Activated CD4-positive, alpha-beta T cell treated with anti-CD3 and anti-CD28 coated beads, Interleukin-2, amount 50 U/mL, for 16 hours (primary cell): ENCODE measurements around the gene SLAMF6.
"Not testable (repeated sequence)": the region's sequence is repeated elsewhere in the genome, so short reads cannot be mapped to it uniquely, and the experiment has no call there.

ENCODE experiments used
- DNase-seq: peaks from one replicate; pipeline ENCODE4 v3.0.0-alpha.2; 2020

SLAMF6 gene

DNA sequence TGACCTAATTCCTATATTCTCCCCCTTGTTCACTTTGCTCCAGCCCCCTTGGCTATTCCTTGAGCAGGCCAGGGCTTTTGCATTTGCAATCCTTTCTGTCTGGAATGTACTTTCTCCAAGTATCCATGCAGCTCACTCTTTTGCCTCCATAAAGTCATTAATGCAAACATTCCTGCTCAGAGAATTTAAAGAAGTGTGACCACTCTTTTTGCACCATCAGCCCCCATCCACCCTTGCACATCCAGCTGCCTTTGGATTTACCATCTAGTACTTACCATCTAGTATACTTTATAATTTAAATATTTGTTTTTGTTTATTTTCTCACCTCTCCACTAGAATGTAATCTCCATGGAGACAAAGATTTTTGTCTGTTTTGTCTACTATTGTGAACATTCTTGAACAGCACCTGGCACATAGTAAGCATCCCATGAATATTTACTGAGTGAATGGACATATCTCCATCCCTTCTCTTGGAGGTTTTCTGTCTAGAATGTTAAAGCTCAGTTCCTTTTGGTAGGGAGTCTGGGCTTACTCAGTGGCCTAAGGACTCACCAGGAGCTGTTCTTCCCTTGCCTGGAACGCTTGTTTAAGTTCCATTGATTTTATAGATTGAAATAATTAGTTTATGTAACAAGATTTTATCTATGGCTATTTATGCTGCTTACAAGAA, 22.6 kb downstream of the SLAMF6 start:
- no peak for DNase-seq

GRCh38 chr1:160499631-160500030, 23.4 kb downstream of the SLAMF6 start:
- DNase-seq, result no peak

DNA sequence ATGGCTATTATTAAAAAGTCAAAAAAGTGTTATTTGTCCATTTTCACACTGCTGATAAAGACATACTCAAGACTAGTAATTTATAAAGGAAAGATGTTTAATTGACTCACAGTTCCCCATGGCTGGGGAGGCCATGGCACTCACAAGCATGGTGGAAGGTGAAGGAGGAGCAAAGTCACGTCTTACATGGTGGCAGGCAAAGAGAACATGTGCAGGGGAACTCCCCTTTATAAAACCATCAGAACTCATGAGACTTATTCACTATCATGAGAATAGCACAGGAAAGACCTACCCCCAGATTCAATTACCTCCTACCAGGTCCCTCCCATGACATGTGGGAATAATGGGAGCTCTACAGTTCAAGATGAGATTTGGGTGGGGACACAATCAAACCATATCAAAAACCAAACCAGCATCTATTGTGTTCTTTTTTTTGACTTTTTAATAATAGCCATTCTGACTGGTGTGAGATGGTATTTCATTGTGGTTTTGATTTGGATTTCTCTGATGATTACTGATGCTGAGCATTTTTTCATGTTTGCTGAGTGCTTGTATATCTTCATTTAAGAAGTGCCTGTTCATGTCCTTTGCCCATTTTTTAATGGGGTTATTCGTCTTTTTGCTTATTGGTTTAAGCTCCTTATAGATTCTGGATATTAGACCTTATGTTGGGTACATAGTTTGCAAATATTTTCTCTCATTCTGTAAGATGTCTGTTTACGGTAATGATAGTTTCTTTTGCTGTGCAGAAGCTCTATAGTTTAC, 24.6 kb downstream of the SLAMF6 start:
- DNase-seq, result not testable (repeated sequence)

GRCh38 chr1:160496334-160496733, 26.7 kb downstream of the SLAMF6 start:
- DNase-seq, result no peak

GRCh38 chr1:160494620-160495019, 28.4 kb downstream of the SLAMF6 start:
- no peak for DNase-seq

DNA sequence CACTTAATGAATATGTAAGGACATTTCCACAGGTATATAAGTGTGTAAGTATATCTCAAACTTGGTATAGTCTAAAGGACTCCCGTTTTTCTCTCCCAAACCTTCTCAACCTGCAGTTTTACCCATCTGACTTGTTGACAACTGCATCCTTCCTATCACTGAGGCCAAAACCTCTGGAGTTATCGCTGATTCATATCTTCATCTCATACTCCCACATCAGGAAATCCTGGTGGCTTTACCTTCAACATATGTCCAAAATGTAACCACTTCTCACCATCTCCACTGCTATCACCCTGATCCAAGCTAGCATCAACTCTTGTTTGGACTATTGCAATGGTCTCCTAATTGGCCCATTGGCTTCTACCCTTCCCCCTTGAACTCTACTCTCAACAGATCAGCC, 30.4 kb downstream of the SLAMF6 start:
- DNase-seq, result no peak

DNA sequence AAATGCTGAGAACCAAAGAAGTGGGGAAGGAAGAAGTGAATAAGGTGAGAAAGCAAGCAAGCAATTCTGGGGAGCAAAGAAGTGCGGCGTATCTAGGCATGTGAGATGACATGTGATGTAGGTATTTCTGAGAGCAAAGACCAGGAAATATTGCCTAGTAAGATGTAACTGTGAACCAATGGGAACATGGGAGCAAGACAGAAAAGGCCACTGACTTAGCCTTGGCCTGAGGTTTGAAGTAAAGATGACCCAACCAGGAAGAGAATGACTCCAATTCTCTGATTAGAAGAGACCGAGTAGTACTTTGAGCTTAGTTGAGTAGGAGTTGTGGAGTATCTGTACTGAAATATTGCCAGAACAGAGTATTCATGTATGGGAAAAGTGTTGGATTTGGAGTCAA, 31.1 kb downstream of the SLAMF6 start:
- DNase-seq, result no peak

DNA sequence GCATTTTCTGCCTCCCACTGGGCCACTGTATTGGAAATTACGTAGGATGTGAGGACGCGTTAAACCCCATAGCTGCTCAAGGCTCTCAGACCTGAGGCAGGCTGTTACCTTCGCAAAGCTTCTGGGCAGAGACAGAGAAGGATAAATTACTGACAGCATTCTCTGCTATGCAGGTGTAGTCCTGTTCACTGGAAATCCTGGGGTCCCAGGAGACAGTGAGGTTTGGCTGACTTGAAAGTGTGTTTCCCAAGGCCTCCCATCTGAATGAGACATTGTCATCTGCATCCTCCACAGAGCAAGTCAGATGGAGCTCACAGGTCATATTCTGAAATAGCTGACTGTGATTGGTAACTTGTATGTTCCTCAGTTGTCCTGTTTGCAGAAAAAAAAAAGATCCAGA, 32.0 kb downstream of the SLAMF6 start:
- no peak for DNase-seq

DNA sequence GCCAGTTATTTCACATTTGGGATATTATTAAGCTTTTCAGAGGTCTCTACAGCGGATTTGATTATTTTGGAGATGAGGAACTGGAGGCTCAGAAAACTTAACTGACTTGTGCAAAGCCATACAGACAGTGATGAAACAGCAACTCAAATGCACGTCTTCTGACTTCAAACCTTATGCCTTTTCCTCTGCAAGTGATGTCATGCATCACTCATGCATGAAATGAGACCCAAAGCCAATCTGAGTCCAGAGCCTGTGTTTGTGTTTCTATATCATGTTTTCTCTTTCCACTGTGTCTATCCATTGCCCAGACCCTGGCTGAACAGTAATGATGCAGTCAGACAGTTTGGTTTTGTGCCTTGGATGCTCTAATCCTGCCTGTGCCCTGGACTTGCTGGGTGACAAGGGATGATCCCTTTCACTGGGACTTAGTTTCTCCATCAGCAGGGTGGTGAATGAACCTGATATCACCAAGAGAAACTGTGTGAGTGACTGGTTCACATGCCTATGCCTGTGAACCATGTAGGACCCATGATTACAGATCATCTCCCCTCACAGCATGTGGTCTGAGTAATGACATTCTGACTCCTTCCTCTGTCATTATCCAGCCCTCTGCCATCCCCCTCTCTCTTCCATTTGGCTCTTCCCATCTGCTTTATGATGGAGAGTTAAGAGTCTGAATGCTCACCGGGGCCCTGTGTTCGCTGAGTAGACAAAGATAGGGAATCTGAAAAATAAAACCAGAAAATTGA, 33.4 kb downstream of the SLAMF6 start:
- DNase-seq, result no peak

DNA sequence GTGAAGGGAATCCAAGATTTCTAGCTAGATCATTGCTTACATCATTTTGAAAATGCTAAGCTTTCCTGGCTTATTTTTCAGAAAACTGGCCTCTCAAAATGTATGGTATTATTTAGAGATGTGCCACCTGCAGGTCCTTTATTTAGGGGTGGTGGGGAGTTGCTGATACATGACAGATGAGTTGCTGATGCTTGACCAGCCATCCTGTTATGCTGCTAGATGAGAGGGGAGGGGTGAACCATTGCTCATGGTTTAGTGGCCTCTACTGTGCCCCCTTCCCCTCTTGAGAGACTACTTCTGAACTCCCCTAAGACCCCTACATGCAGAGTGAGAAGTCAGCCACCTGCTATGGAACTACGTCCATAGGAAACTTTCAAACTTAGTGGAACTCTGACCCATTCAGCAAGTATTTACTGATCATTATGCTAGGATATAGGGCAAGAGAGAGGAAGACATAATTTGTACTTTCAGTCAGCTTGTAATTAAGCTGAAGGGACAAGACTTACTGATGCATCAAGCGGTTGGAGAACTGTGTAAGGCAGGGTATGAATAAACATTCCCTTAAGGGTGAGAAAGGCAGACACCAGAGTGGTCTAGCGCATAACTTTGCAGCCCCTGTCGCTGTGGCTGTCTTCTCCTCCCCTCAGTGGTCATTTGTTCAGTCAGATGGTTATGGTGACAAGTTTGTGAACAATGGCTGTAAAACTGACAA, 34.6 kb downstream of the SLAMF6 start:
- DNase-seq, result no peak

DNA sequence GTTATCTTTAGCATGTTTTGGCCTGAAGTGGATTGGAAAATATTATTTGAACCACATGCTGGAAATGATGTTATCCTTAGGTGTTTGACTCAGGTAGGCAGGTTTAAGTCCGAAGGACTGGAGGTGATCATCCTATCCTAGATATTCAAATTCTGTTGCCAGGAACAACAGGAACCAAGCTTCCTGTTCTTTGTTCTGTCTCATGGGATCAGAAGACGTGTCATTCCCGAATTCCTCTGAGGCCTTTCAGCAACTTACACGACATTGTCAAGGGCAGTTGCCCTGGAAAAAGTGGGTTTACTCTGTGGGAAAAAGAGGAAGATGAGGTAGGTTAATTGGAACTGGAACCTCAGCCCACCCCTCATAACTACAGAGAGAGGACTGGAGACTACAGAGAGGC, 36.6 kb downstream of the SLAMF6 start:
- no peak for DNase-seq

DNA sequence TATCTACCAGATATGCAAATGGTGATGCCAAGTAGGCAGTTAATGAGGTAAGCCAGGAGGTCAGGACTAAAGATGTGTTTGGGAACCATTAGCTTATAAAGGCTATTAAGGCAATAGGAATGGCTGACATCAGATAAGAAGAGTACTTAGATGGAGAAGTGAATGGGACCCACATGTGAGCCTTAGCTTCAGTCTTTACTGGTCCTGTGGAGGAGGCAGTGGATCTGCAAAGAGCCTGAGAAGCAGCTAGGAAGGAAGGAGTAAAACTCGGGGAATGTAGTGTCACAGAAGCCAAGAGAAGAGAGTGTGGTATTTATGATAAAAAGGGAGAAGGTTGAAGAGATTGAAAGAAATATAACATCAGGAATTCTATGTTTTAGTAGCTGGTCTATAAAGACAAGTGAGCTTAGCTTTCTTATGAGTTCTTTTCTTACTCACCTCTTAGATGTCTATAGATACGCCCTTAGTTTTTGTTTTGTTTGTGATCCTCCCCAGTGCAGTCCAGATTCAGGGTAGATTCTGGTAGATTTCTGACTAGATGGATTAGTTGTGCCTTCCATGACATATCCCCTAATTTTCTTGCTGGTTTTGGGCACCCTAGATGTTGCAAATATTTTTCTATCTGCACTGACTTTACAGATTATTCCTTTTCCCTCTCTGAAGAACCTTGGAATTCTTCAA, 39.4 kb downstream of the SLAMF6 start:
- no peak for DNase-seq

- DNase-seq, result no peak
Observed at GRCh38 chr1:160481979-160482596, 41.0 kb downstream of the SLAMF6 start.

DNA sequence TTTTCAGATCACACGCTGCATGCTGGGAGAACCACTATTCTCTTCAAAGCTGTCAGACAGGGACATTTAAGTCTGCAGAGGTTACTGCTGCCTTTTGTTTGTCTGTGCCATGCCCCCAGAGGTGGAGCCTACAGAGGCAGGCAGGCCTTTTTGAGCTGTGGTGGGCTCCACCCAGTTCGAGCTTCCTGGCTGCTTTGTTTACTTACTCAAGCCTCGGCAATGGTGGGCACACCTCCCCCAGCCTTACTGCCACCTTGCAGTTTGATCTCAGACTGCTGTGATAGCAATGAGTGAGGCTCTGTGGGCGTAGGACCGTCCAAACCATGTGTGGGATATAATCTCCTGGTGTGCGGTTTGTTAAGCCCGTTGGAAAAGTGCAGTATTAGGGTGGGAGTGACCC, 42.3 kb downstream of the SLAMF6 start:
- DNase-seq, result not testable (repeated sequence)

DNA sequence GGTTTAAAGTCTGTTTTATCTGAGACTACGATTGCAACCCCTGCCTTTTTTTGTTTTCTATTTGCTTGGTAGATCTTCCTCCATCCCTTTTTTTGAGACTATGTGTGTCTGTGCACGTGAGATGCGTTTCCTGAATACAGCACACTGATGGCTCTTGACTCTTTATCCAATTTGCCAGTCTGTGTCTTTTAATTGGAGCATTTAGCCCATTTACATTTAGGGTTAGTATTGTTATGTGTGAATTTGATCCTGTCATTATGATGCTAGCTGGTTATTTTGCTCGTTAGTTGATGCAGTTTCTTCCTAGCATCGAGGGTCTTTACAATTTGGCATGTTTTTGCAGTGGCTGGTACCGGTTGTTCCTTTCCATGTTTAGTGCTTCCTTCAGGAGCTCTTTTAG, 44.0 kb downstream of the SLAMF6 start:
- not testable (repeated sequence) for DNase-seq

DNA sequence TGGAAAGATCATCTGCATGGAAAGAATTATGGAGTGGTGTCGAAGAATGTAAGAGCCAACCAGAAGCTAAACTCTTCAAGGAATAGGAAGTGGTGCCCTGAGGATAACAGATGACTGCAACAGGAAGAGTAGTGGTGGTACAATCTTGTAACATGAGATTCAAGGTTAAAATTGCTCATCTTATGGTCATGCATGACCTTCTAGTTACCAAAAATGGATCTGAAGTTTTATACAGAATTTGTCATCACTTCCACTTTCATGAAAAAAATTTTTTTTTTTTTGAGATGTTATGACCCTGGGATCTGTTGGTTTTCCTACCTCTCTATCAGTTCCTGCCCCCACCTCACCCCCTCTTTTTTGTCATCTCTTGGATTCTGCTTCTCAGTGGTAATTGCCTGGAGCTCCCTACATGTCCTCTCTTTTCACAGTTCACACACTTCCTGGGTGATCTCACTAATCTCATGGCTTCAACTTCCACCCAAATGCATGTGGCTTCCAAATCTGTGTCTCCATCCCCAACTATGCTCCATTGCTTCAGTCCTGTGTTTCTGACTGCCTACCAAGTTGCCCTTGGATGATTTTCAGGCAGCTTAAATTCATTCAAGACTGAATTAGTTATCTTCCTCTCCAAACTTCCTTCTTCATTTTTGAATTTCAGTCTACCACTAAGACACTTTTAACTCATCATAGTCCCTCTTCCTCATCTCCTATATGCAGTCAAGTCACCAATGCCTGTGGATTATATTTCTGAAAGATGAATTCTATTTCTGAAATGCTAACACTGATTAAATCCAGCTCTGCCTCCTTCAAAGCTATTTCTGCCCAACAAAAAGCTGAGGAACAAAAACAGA, 48.4 kb downstream of the SLAMF6 start:
- no peak for DNase-seq

DNA sequence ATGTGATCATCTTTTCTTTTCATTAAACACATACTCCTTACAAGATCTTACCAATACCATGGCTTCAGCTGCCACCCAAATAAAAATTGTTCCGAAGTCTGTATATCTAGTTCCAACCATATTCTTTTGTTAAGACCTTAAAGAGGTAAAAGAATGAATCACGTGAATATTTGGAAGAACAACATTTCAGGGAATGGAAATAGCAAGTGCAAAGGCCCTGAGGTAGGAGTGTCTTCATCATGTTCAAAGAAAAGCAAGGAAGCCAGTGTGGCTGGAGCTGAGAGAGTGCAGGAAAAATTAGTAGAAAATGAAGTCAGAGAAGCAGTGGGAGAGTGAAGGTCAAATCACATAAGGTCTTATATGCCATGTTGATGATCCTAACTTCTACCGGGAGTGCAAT, 50.9 kb downstream of the SLAMF6 start:
- DNase-seq, result no peak

GRCh38 chr1:160471253-160471652, 51.8 kb downstream of the SLAMF6 start:
- DNase-seq, result no peak

- no peak for DNase-seq
Observed at GRCh38 chr1:160467576-160467975, 55.5 kb downstream of the SLAMF6 start.

DNA sequence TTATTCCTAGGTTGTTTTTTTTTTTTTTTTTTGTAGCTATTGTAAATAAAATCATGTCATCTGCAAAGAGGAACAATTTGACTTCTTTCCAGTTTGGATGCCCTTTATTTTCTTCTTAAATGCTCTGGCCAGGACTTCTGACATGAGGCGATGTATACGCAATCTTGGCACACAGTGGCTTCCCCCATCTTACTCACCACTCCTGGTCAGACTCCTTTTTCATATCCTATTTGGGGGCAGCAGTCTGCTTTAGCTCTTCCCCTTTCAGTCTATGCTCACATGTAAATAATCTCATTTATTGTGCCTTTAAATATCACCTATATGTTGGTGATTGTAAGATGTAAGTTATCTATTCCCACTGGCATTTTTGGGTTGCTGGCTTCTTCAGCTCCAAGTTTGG, 56.1 kb downstream of the SLAMF6 start:
- DNase-seq, result no peak

DNA sequence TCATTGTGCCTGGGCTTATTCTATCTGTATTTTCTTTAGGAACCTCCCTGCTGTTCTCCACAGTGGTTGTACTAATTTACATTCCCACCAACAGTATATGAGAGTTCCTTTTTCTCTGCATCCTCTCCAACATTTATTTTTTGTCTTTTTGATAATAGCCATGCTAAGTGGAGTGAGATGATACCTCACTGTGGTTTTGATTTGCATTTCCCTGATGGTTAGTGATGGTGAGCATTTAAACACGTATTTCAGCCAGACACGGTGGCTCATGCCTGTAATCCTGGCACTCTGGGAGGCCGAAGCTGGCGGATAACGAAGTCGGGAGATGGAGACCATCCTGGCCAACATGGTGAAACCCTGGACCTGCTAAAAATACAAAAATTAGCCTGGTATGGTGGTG, 57.9 kb downstream of the SLAMF6 start:
- DNase-seq, result no peak
